OCI-LY1 (cell line): ENCODE results near the gene ANKRD66.

ENCODE experiments used
- H2AFZ ChIP-seq: fragments of 200-600 bp; sonication (generic), shearing (Covaris generic); 2 replicates; pipeline ENCODE4 v1.6.0; 2014; ENCODE audit warnings: antibody characterized with exemption, mild to moderate bottlenecking, low read length
- H3F3A ChIP-seq: fragments of 200-600 bp; sonication (generic), shearing (Covaris generic); 2 replicates; pipeline ENCODE4 v1.6.0; 2014; ENCODE audit warnings: mild to moderate bottlenecking, antibody characterized with exemption, low read length, moderate library complexity; ENCODE audit not compliant: insufficient read depth
- H3K27ac ChIP-seq: fragments of 200-600 bp; sonication (generic); 2 replicates; pipeline ENCODE4 v1.5.1; 2014; ENCODE audit warnings: low read length, mixed run types, mild to moderate bottlenecking, low read depth; ENCODE audit not compliant: poor library complexity, severe bottlenecking
- H3K27me3 ChIP-seq: fragments of 200-600 bp; sonication (generic); 2 replicates; pipeline ENCODE4 v1.6.0; 2014; ENCODE audit warnings: antibody characterized with exemption, mild to moderate bottlenecking, low read length, moderate library complexity; ENCODE audit not compliant: insufficient read depth
- H3K36me3 ChIP-seq: fragments of 200-600 bp; sonication (generic); 2 replicates; pipeline ENCODE4 v1.6.1; 2014; ENCODE audit warnings: mild to moderate bottlenecking, antibody characterized with exemption, low read length, moderate library complexity, mixed read lengths; ENCODE audit not compliant: insufficient read depth
- H3K4me1 ChIP-seq: fragments of 200-600 bp; sonication (generic); 2 replicates; pipeline ENCODE4 v1.5.1; 2014; ENCODE audit warnings: mild to moderate bottlenecking, low read length, moderate library complexity; ENCODE audit not compliant: insufficient read depth, severe bottlenecking
- H3K4me2 ChIP-seq: fragments of 200-600 bp; sonication (generic), shearing (Covaris generic); 2 replicates; pipeline ENCODE4 v1.6.1; 2014; ENCODE audit warnings: low read length
- H3K4me3 ChIP-seq: fragments of 200-600 bp; sonication (generic); 2 replicates; pipeline ENCODE4 v1.5.1; 2014; ENCODE audit warnings: low read length, low read depth, mild to moderate bottlenecking, mixed read lengths; ENCODE audit not compliant: poor library complexity, severe bottlenecking
- H3K79me2 ChIP-seq: fragments of 200-600 bp; shearing (Covaris generic); 2 replicates; pipeline ENCODE4 v1.6.1; 2016; ENCODE audit warnings: mixed run types, low read length, mixed read lengths; ENCODE audit not compliant: insufficient read depth
- H3K9ac ChIP-seq: fragments of 200-600 bp; sonication (generic), shearing (Covaris generic); 2 replicates; pipeline ENCODE4 v1.6.1; 2014; ENCODE audit warnings: mild to moderate bottlenecking, low read length, mixed read lengths
- H3K9me2 ChIP-seq: fragments of 200-600 bp; sonication (generic), shearing (Covaris generic); 2 replicates; pipeline ENCODE4 v1.6.1; 2014; ENCODE audit warnings: low read depth, mild to moderate bottlenecking, low read length, mixed read lengths
- H3K9me3 ChIP-seq: fragments of 200-600 bp; shearing (Covaris generic); 2 replicates; pipeline ENCODE4 v1.6.1; 2014; ENCODE audit warnings: low read length, mixed read lengths
- H4K20me1 ChIP-seq: fragments of 200-600 bp; sonication (generic), shearing (Covaris generic); 2 replicates; pipeline ENCODE4 v1.6.0; 2016; ENCODE audit warnings: mild to moderate bottlenecking, low read length; ENCODE audit not compliant: insufficient read depth
- EZH2 ChIP-seq: fragments of 200-600 bp; sonication (generic), shearing (Covaris generic); IDR thresholded peaks from 2 replicates; pipeline ENCODE4 v1.8.0; 2017; ENCODE audit warnings: borderline replicate concordance, mixed run types, mild to moderate bottlenecking, antibody characterized with exemption, low read length, moderate library complexity, mixed read lengths
- TF ChIP-seq, protein P1 (sequence below): fragments of 200-600 bp; sonication (generic), shearing (Covaris generic); IDR thresholded peaks from 2 replicates; pipeline ENCODE4 v1.5.1; 2017; ENCODE audit warnings: mild to moderate bottlenecking, antibody characterized with exemption, low read length, moderate library complexity, mixed read lengths

Gene ANKRD66

DNA sequence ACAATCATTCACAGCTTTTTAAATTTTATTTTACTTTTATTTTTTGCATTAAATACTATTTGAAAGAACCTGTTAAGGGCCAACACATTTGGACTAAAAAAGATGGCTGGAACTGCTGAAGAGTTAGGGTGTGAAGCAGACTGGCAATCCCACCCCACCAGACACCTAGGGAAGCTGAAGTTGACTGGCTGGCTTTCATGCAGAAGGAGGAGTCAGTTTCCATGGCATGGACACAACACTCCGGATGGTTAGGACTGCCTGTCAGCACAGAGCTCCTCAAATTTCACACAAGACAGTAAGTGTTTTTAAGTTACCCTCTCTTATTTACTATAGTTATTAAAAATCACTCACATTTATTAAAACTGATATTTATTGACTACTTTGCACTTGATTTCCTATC is at the start of gene ANKRD66:
ANKRD66 (plus strand) TSS at position 238 of the 400 bp plus-strand sequence. CDS start 5,016 bp downstream, outside the sequence.
- no peak within 1 kb of the TSS for H3K9ac ChIP-seq
- H3K4me3 ChIP-seq = no peak within 1 kb of the TSS
- H3K36me3 ChIP-seq = no peaks in the 10 kb centered on the region
- H2AFZ ChIP-seq = no peak within 1 kb of the TSS
- H3K4me1 ChIP-seq = no peaks in the 10 kb centered on the region
- no peak within 1 kb of the TSS for H3K27ac ChIP-seq
- H3K9me2 ChIP-seq = no peaks in the 10 kb centered on the region
- H4K20me1 ChIP-seq = no peaks in the 10 kb centered on the region
- H3F3A ChIP-seq = no peaks in the 10 kb centered on the region
- no peak within 1 kb of the TSS for H3K4me2 ChIP-seq
- no peaks in the 10 kb centered on the region for H3K9me3 ChIP-seq
- no peaks in the 10 kb centered on the region for H3K27me3 ChIP-seq
- TF ChIP-seq, protein P1, sequence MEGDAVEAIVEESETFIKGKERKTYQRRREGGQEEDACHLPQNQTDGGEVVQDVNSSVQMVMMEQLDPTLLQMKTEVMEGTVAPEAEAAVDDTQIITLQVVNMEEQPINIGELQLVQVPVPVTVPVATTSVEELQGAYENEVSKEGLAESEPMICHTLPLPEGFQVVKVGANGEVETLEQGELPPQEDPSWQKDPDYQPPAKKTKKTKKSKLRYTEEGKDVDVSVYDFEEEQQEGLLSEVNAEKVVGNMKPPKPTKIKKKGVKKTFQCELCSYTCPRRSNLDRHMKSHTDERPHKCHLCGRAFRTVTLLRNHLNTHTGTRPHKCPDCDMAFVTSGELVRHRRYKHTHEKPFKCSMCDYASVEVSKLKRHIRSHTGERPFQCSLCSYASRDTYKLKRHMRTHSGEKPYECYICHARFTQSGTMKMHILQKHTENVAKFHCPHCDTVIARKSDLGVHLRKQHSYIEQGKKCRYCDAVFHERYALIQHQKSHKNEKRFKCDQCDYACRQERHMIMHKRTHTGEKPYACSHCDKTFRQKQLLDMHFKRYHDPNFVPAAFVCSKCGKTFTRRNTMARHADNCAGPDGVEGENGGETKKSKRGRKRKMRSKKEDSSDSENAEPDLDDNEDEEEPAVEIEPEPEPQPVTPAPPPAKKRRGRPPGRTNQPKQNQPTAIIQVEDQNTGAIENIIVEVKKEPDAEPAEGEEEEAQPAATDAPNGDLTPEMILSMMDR = no peak
- TF ChIP-seq EZH2 = no peak
- H3K79me2 ChIP-seq = no peaks in the 10 kb centered on the region

DNA sequence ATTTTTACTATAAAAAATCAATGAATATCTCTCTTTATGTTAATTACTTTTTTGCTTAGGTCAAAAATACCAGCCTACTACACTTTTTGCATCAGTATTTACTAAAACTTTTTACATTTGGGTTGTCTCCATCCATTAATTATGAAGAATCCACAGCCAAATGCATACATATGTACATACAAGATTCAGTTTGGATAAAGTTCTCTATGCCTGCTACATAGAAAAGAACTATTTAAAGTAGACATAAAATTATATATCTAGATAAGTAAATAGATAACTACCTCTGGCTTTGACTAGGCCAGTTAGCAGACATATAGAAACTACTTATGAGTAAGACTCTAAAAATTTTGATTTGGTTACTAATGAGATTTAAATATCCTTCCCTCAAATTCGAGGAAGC is 46.8 kb upstream of the ANKRD66 start:
- no peak overlapping the region for H2AFZ ChIP-seq
- no peaks in the 10 kb centered on the region for H3K4me1 ChIP-seq
- no peak overlapping the region for H3K9ac ChIP-seq
- no peaks in the 10 kb centered on the region; the same call in 1 of the 2 replicates for H3F3A ChIP-seq
- no peaks in the 10 kb centered on the region for H3K27me3 ChIP-seq
- TF ChIP-seq, protein P1 = no peak
- no peak for TF ChIP-seq EZH2
- no peaks in the 10 kb centered on the region for H3K36me3 ChIP-seq
- H4K20me1 ChIP-seq = no peaks in the 10 kb centered on the region
- H3K27ac ChIP-seq = no peak overlapping the region
- H3K9me3 ChIP-seq = no peaks in the 10 kb centered on the region
- no peaks in the 10 kb centered on the region for H3K9me2 ChIP-seq
- H3K4me2 ChIP-seq = no peak overlapping the region
- no peaks in the 10 kb centered on the region for H3K79me2 ChIP-seq
- H3K4me3 ChIP-seq = no peak overlapping the region

DNA sequence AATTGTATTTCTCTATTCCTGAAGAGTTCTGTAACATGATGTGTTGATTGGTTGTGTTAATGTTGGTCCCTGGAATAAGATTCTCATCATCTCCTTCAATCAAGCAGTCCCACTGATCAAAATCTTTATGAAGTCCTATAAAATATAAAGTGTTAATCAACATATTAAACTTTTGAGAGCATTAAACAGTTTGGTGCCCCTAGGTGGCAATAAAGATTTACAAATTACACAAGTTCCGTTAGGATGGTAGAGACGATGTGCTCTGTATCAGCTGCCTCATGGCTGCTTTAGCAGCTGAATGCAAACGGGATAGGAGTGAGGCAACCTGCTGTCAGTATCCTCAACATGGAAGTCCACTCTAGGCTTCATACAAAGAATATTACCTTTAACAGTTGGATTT is 42.2 kb upstream of the ANKRD66 start:
- no peak overlapping the region for H3K4me2 ChIP-seq

More for the DNA sequence above, 42.2 kb upstream of the ANKRD66 start:
- no peak overlapping the region for H2AFZ ChIP-seq
- H3K4me3 ChIP-seq = no peak overlapping the region
- no peaks in the 10 kb centered on the region for H3K4me1 ChIP-seq
- no peaks in the 10 kb centered on the region for H3K27me3 ChIP-seq
- no peak overlapping the region for H3K9ac ChIP-seq
- H3K79me2 ChIP-seq = no peaks in the 10 kb centered on the region
- H3F3A ChIP-seq = no peaks in the 10 kb centered on the region; the same call in 1 of the 2 replicates
- no peaks in the 10 kb centered on the region for H3K9me2 ChIP-seq
- H4K20me1 ChIP-seq = no peaks in the 10 kb centered on the region
- no peaks in the 10 kb centered on the region for H3K36me3 ChIP-seq
- TF ChIP-seq, protein P1 = peak; percentile 26; the same call in 1 of the 2 replicates
- no peak for TF ChIP-seq EZH2
- H3K27ac ChIP-seq = no peak overlapping the region
- H3K9me3 ChIP-seq = no peaks in the 10 kb centered on the region
